Measurements from ENCODE around the gene RSPH1. TPM values are rescaled to one million over a fixed set of nuclear protein-coding genes. Genes with fewer than 3 reads are reported as not detected.

Gene RSPH1
- total RNA-seq, 2 donors from 2014 or later, result 0.19 TPM; not detected in 1

DNA sequence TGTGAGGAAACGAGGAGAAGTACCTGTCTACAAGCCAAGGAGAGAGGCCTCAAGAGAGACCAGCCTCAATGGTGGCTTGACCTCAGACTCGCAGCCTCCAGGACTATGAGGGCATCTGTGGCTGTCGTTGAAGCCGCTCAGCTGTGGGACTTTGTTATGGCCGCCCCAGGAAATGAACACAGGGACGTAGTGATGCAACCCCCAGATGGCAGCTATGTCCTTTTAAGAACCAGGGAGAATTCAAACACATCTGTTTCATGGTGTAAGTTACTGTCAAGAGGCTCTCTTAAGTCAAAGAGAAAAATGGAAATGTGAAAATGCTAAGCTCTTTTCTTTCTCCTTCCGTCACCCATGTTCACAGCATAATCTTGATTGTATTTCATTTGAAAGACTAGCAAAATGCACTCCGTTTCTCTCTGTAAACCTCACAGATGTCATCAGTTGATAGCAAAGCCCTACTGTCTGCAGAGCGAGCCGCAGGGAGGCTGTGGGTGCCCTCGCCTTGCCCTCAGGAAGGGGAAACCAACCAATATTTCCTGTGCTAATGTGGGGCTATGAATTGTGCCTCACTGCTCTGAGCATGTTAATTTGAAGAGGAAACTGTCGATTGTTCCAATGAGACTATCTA is 71.0 kb downstream of the RSPH1 start:
- intact Hi-C loops (cut with DNase I), result no loop called here
- peak; percentile 67 for DNase-seq (ENCODE audit: low spot score)

DNA sequence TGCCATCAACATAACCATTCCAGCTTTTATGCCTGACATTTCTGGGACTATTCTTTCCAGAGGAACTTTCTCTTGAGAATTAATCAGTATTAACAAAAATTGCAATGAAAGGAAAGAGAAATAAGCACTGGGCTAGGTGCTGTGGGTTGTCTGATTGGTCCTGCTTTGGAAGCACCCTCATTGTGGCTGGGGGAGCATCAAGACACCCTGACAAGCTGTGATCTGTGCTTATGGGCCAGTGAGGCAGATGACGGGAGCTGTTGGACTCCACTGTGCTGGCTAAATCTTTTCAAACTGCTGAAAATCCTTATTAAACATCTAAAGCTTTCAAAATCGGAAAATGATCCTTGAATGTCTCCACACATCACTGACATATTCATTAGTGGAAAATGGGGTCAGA is 72.3 kb downstream of the RSPH1 start:
- intact Hi-C loops (cut with DNase I), result no loop called here

DNA sequence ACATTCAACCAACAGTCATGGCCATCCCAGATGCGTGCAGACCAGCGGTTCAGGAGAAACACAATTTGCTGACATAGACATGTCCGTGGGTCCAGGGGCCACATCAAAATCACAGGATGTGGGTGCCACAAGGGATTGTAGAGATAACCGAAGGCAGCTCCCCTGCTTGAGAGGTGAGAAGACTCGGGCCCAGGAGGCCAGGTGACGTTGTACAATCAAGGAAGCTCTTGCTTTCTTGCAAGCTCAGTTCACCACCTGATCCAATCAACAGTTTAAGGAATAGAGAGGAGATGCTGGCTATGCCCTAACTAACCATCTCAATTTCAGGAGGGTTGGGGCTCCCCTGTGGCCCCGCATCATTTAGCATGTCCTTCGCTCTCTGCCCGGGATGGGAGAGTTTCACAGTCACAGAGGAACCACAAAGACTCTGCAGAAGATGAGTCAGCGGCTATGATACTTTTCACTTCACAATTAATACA is 72.8 kb downstream of the RSPH1 start:
- intact Hi-C loops (cut with DNase I), result no loop called here
- DNase-seq (ENCODE audit: low spot score), result no peak

More for the DNA sequence above, 72.3 kb downstream of the RSPH1 start:
- no peak for DNase-seq (ENCODE audit: low spot score)

Other genes with a start within 250 kb of the RSPH1 start
- 10 to 100 TPM; 21.1 to 24.4 TPM for gene TFF3, start 180.8 kb downstream of the RSPH1 start, total RNA-seq
- not detected for gene TFF2, start 145.2 kb downstream of the RSPH1 start, total RNA-seq
- not detected for gene TFF1, start 129.7 kb downstream of the RSPH1 start, total RNA-seq
- not detected for gene TMPRSS3, start 100.2 kb downstream of the RSPH1 start, total RNA-seq
- under 1 TPM; 0.32 to 0.38 TPM for gene UBASH3A, start 92.3 kb downstream of the RSPH1 start, total RNA-seq
- gene SLC37A1, start 17.6 kb upstream of the RSPH1 start, total RNA-seq, result 1 to 10 TPM; 5.2 to 6.0 TPM
- 1 to 10 TPM; 4.0 to 5.6 TPM for gene PDE9A, start 157.4 kb upstream of the RSPH1 start, total RNA-seq

Data from posterior vena cava (tissue), 2 donors.